ENCODE results near the gene HES4.
"Not testable (repeated sequence)": the region's sequence is repeated elsewhere in the genome, so short reads cannot be mapped to it uniquely, and the experiment has no call there.

HES4 gene

DNA sequence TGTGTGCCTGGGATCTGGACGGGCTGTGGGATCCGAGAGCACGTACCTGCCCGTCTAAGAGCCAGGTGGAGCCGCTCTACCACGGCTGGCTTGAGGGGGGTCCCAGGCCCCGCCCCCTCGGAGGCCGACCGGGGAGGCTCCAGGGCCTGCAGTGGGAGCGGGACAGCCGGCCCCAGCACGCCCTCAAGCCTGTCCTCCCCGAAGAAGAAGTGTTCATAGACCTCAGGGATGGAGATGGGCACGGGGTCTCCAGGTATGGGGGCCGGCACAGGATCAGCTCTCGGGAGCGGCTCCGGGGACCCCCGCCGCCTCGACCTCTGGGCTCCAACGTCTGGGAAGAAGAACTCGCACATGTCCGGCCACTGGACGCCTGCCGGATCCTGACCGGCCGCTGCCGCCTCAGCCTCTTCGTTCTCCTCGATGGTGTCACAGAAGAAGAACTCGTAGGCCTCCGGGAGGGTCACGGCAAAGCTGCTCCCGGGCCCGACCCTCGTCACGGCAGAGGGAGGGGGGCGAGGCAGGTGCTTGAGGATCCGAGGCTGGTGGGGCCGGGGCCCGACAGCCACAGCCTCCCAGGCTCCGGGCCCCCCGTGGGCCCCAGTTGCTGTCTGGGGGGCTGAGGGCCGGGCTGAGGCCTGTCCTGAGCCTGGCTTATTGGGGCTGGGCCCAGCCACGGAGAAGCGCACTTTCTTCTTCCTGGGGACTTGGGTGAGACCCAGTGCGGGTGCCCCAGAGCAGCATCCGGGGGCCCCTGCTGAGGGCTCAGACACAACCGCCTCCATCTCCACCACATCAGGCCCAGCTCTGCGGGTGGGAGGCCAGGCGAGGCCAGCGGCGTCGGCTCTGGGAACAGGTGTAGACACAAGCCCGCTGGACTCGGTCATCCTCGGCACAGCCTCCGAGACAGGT lies 20.8 kb downstream of the HES4 start:
- DNase-seq (ENCODE audit: low read depth, low spot score), result no peak

DNA sequence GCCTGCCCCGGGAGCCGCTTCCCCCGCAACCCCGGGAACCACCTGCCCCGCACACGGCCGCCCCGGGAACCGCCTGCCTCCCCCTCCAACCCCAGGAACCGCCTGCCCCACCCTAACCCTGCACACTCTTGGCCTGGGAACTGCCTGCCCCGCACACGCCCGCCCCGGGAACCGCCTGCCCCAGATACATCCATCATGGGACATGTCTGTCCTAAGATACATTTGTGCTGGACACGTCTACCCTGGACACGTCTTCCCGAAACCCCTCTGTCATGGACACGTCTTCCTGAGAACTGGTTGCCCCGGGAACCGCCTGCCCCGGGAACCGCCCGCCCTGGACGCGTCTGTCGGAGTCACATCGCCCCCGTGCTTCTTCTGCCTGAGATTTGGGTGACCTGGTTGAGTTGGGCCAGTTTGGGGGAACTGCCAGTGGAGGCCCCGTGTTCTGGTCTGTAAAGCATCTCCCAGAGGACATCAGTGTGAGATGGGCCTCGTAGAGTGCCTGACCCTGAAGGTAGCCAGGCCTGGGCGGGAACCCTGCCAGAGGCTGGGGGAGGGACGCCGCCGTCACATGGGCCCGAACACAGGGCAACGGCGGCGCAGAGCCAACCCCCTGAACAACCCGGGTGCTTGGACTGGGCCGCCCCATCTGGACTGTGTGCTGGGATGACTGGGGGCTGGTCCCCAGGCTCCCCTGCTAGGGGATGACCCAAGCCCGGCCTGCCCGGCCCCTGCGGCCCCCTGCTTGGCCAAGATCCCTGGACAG lies 21.6 kb downstream of the HES4 start:
- no peak for DNase-seq (ENCODE audit: low read depth, low spot score)

DNA sequence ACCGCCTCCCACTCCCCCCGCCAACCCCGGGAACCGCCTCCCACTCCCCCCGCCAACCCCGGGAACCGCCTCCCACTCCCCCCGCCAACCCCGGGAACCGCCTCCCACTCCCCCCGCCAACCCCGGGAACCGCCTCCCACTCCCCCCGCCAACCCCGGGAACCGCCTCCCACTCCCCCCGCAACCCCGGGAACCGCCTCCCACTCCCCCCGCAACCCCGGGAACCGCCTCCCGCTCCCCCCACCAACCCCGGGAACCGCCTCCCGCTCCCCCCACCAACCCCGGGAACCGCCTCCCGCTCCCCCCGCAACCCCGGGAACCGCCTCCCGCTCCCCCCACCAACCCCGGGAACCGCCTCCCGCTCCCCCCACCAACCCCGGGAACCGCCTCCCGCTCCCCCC lies 23.1 kb downstream of the HES4 start:
- not testable (repeated sequence) for DNase-seq (ENCODE audit: low read depth, low spot score)

DNA sequence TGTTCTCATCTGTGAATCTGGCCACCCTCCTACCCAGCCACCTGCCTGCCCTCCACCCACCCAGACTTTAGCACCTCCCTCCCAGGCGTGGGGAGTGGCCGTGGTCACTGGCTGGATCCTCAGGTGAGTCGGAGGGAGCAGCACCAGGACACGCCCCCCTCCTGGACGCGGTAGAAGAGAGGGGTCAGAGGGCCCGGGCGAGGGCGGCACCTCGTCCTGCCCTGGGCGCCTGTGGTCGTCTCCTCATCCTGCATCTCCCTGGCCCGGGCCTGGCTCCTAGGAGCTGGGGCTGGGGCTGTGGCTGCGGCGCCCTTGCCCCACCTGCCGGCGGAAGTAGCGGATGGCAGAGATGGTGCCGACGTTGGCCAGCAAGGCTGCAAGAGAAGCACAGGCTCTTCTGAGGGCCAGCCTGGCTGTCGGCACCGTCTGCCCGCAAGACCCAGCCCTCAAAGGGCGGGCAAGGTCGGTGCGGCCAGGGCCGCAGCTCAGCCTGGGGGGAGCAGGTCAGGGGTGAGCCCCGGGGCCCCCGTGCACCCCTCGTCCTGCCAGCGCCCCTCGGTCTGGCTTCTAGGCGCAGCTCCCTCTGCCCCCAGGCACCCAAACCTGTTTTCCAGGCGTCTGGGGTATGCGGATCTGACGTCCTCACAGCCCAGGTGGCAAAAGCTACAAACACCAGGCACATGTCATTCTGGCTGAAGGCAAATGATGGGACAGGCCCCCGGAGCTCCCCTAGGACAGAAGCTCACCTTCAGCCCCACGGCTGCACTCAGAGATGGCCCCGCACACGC lies 23.8 kb downstream of the HES4 start:
- DNase-seq (ENCODE audit: low read depth, low spot score), result no peak

DNA sequence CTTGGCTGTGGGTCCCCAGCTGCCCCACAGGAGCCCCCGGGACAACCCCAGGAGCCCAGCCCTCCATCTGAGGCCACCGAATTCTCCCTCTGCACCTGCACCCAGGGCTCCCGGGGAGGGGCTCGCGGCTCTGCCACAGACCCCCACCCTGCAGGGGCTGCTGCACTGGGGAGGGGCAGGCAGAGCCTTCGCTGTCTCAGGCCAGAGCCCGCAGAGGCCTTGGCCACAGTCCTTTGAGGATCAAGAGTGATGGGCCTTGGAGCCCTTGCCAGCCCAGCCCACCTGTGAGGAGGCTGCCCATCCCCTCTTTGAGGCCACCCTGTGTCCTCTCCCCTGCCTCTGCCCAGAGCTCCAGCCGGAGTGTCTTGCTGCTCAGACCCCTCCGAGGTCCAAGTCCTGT lies 24.5 kb downstream of the HES4 start:
- no peak for DNase-seq (ENCODE audit: low read depth, low spot score)

DNA sequence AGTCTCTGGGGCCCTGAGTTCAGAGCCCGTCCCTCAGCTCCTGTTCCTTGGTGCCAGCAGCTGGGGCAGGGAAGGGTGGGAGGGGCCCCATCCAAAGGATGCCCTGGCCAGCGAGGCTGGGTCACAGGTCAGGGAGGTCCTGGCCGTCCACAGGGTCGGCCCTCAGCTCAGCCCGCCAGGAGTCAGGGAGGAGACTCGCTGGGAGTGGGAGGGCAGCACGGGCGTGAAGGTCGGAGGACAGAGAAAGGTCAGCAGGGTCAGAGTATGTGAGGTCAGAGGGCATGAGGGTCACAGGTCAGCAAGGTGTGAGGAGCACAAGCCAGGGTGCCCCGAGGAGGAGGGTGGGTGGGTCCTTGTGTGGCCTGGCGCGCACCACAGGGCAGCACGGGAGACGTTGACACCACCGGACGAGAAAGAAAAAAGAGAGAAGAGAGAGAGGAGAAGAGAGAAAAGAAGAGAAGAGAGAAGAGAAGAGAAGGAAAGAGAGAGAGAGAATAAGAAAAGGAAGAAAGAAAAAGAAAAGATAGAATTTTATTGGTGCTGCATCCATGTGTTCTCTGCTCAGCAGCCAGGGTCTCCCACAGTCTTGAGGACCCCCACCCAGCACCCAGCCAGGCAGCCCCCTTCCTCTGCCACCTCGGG lies 25.1 kb downstream of the HES4 start:
- DNase-seq (ENCODE audit: low read depth, low spot score), result no peak

DNA sequence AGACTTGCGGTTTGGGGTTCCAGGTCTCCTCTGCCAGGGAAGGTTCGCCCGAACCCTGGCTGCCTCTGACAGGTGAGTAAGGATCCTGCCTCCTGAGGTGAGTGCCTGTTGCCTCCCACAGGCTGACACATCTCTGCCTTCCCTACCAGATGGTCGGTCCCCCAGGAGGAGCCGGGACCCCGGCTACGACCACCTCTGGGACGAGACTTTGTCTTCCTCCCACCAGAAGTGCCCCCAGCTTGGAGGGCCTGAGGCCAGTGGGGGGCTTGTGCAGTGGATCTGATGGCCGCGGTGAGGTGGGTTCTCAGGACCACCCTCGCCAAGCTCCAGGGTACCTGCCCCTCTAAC lies 25.6 kb downstream of the HES4 start:
- DNase-seq (ENCODE audit: low read depth, low spot score), result no peak

DNA sequence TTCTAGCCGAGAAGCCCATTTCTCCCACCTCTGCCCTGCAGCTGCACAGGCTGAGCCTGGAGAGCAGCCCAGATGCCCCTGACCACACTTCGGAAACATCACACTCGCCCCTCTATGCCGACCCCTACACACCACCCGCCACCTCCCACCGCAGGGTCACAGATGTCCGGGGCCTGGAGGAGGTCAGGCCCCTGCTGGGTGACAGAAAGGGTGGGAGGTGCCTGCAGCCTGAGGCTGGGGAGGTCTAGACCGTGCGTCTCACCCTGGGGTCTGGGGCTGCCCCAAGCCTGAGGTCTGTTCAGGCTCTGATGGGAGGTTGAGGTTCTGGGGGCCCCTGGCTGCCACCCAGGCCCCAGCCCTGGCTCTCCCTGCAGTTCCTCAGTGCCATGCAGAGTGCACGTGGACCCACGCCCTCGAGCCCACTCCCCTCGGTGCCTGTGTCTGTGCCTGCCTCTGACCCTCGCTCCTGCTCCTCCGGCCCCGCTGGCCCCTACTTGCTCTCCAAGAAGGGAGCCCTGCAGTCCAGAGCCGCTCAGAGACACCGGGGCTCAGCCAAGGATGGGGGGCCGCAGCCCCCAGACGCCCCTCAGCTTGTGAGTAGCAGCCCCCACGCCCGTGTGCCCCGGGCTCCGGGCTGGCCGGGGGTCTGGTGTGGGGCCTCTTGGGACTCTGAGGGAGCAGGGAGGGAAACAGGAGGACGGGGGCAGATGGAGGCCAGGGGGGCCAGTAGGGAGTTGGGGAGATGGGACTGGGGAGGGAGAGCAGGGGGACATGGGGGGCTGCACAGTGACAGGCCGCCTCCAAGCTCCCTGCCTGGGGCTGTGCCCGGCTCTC lies 26.2 kb downstream of the HES4 start:
- DNase-seq (ENCODE audit: low read depth, low spot score), result no peak

DNA sequence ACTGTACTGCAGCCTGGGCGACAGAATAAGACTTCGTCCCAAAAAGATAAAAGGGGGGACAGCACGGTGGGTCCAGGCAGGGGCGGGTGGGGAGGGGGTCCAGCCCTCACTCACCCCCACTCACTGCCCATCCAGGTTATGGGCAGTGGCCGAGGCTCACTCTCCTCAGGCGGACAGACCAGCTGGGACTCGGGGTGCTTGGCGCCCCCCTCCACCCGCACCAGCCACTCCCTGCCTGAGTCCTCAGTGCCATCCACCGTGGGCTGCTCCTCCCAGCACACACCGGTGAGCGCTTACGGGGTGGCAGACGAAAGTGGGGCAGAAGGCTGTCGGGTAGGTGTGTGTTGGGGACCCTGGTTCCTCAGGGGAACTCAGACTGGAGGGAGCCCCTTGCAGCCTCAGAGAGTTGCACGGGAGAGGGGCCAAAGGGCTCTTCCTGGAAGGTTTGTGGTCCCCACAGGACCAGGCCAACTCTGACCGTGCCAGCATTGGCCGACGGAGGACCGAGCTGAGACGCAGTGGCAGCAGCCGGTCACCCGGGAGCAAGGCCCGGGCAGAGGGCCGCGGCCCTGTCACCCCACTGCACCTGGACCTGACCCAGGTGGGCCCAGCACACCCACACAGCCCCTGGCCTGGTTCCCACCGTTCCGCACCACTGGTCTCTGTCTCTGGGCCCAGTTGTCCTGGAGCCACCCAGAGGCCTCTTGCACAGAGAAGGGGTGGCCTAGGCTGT lies 27.0 kb downstream of the HES4 start:
- no peak for DNase-seq (ENCODE audit: low read depth, low spot score)

DNA sequence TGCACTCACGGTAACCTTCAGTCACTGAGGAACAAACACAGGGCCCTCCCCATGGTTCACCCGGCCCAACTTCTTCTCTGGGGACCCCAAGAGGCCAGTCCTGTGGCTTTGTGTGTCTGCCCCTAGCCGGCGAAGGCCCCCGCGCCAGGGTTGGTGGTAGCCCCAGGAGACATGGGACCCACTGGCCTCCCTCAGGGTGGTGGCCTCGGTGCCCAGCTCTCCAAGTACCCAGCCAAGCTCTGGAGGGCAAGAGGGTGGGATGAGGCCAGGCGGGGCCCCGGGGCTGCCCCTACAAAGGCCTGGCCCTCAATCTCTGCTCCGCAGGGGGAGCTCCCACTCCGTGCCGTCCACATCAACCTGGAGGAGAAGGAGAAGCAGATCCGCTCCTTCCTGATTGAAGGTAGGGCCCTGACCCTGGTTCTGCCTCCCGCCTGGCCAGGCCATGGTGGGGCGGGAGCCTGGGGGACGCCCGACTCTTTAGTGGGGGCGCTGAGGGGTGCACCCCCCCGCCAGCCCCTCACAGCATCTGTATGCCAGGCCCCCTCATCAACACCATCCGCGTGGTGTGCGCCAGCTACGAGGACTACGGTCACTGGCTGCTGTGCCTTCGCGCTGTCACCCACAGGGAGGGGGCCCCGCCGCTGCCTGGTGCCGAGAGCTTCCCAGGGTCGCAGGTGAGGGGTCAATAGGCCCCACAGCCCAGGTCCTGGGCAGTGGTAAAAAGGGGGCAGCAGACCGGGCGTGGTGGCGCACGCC lies 28.0 kb downstream of the HES4 start:
- DNase-seq (ENCODE audit: low read depth, low spot score), result no peak

DNA sequence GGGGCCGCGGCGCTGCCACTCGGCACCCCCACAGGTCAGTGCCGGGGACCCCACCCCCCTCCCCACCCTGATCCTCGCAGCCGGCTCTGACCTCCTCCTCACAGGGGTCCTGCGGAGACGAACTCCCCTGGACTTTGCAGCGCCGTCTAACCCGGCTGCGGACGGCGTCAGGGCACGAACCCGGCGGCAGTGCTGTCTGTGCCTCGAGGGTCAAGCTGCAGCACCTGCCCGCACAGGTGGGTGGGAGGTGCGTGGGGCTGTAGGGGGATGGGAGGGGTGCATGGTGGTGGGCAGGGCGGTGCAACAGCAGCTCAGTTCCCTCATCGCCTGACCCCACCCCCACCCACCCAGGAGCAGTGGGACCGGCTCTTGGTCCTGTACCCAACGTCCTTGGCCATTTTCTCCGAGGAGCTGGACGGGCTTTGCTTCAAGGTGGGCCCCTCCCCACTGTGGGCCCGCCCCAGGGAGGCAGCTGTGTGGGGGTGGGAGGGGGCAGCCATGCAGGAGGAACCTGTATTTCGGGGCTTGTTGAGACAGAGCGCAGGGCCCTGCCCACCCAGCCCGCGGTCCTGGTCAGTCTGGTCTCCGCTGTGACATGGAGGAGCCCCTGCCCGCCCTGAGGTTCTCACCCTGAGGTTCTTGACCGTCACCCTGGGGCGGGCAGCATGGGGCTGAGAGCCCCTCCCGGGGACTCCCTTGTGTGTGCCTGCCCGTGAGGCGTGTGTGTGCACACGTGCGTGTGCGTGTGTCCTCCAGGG lies 28.7 kb downstream of the HES4 start:
- DNase-seq (ENCODE audit: low read depth, low spot score), result no peak

DNA sequence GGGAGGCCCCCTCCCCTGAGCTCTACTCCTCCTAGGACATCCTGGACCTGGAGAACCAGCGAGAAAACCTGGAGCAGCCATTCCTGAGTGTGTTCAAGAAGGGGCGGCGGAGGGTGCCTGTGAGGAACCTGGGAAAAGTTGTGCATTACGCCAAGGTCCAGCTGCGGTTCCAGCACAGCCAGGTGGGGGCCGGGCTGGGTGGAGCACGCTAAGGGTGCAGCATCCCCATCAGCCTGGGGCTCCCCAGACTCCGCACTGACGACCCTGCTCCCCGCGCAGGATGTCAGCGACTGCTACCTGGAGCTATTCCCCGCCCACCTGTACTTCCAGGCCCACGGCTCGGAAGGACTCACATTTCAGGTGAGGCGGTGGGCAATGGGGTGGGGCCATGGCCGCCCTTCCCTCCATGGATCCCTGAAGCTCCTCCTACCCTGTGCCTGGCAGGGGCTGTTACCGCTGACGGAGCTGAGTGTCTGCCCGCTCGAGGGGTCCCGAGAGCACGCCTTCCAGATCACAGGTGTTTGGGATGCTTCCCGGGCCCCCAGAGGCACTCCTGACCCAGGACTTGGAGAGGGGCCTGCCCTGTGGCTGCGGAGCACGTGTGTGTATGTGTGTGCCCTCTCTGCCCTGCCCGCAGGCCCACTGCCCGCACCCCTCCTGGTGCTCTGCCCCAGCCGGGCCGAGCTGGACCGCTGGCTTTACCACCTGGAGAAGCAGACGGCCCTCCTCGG lies 29.5 kb downstream of the HES4 start:
- no peak for DNase-seq (ENCODE audit: low read depth, low spot score)

DNA sequence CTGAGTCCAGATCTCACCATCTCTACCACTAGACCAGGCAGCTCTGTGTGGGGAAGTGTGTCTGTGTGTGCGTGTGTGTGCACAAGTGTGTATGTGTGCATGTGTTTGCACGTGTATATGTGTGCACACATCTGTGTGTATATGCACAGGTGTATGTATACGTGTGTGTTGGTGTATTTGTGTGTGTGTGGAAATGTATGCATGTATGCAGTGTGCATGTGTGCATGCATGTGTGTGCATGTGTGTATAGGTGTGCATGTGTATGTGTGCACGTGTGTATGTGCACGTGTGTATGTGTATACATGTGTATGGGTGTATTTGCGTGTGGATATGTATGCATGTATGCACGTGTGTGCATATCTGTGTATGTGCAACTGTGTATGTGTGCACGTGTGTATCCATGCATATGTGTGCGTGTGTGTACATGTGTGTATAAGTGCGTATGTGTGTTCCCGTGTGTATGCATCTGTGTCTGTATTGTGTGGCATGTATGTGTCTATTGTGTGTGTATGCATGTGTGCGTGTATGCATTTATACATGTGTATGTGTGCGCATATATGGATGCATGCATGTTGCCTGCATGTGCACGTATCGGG lies 30.5 kb downstream of the HES4 start:
- DNase-seq (ENCODE audit: low read depth, low spot score), result no peak

DNA sequence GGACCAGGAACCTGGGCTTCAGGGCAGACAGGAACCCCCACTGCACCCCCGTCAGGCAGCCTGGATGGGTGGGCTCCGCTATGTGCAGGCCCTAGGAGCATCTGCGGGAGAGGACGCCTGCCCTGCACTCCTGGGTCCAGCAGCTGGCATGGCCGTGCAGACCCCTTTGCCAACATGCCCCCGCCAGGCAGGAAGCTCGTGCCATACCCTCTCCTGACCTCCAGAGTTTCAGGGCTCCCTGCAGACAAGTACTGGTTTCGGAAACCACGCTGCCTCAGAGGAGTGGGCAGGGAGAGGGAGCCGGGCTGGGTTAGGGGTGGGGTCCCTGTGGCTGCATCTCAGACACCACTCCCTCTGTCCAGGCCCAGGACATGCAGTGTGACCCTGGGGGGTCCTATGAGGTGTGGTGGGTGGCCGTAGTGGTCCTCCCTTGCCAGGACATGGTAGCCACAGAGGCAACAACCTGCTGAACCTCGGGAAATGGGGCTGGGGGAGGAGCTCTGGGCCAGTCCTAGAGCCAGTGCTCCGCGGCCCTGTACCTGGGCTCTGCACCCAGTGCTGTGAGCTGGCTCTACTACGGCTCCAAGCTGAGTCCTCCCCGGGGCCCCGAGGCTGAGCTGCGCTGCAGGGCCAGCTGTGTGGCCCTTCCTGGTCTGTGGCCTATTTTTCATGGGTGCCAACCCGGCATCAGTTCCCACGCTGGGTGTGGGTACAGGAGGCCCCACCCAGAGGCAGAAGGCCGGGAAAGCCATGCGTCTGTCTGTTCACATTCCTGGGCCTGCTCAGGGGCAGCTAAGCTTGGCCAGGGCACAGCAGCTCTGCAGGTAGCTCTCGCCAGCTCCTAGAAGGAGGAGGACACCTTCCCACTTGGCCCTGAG lies 32.2 kb downstream of the HES4 start:
- DNase-seq (ENCODE audit: low read depth, low spot score), result no peak

DNA sequence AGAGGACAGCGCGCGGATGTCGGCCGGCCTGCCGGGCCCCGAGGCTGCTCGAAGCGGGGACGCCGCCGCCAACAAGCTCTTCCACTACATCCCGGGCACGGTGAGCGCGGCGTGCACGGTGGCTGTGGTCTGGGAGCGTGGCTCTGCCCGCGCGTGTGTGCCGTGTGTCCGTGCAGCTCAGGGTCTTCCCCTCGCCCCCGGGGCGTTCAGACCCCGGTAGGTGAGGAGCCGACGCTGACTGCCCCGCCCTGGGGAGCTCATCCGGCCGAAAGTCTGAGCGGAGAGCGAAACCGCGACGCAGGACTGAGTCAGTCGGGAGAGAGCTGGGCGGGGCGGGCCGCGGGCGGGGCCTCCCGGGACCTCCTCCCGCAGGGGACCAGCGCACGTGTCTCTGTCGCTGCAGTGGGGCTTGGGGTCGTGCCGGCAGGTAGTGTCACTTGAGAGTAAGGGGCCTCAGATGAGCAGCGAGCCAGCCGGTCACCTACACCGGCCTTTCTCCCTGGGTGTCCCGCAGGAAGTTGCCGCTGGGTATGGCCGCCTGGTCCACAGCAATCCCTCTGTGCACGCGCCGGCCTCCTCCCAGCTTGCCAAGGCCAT lies 33.1 kb downstream of the HES4 start:
- DNase-seq (ENCODE audit: low read depth, low spot score), result peak; percentile 72

DNA sequence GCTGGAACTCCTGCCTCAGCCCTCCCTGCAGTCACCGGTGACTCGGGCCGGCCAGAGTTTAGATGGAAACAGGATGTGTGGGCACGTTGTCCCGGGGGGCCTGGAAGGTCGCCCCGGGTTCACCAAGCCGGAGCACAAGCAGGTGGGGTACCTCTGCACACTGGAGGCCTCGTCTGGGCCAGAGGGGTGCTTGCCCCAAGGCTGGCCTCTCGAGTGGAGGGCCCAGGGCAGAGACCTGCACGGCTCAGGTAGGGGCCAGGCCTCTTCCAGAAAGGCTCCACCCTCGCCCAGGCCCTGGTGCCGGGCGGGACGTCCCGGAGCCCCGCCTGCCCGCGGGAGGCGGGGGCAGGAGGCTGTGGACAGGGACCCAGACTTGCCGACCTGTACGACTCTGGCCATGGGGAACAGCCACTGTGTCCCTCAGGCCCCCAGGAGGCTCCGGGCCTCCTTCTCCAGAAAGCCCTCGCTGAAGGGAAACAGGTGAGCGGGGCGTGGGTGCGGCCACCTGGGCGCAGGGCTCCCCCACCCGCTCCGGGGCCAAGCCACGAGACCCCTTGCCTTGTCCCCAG lies 33.7 kb downstream of the HES4 start, which contains the start of gene PLEKHN1:
TSS of gene PLEKHN1 (plus strand) at position 348 of the 569 bp plus-strand sequence. CDS start at position 398, 50 bp downstream.
- DNase-seq (ENCODE audit: low read depth, low spot score), result no peak

All from activated naive CD8-positive, alpha-beta T cell treated with anti-CD3 and anti-CD28 coated beads, Interleukin-2, amount 50 U/mL, for 16 hours (primary cell).